NOMO-1 treated with dmso at 0.1 percent for 144 hours (cell line): ENCODE results near the gene SNRNP70.
A peak's percentile ranks its signal among the peaks of the same experiment; 100 is the strongest.
"Not testable (repeated sequence)": the region's sequence is repeated elsewhere in the genome, so short reads cannot be mapped to it uniquely, and the experiment has no call there.

Experiments used
- DNase-seq: peaks from one replicate; lab custom pipeline; 2025; ENCODE audit not compliant: unreplicated experiment; lab: John Stamatoyannopoulos, UW

The SNRNP70 gene, protein sequence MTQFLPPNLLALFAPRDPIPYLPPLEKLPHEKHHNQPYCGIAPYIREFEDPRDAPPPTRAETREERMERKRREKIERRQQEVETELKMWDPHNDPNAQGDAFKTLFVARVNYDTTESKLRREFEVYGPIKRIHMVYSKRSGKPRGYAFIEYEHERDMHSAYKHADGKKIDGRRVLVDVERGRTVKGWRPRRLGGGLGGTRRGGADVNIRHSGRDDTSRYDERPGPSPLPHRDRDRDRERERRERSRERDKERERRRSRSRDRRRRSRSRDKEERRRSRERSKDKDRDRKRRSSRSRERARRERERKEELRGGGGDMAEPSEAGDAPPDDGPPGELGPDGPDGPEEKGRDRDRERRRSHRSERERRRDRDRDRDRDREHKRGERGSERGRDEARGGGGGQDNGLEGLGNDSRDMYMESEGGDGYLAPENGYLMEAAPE

GRCh38 chr19:49085020-49085867, at the start of gene SNRNP70:
Gene SNRNP70 (plus strand): TSS chr19:49085451. CDS start chr19:49086415, 964 bp downstream.
- DNase-seq: peak; percentile 98

DNA sequence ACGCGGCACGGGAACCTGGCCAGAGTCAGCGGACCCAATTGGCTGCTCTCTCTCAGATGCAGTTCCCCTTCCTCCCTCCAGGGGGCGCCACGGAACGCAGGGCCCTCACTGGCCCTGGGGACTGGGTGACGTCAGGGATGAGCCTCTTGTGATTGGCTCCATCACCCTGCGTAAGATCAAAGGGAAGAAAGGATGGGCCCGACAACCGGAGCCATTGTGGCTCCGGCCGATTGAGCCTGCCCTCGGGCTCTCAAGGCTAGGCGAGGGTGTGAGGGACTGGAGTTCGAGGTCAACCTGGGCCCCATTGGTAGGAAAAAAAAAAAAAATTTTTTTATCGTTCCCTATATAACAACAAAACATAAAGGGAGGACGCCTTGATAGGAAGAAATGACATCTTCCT, 48.4 kb upstream of the SNRNP70 start, which contains the start of gene CGB1:
CGB1 (minus strand) TSS at position 81 of the 400 bp plus-strand sequence. CDS start 184 bp downstream, outside the sequence.
- DNase-seq: not testable (repeated sequence)

- not testable (repeated sequence) for DNase-seq
Observed at GRCh38 chr19:49038111-49038510, 47.1 kb upstream of the SNRNP70 start.

GRCh38 chr19:49038557-49039276, 46.5 kb upstream of the SNRNP70 start:
- not testable (repeated sequence) for DNase-seq

DNA sequence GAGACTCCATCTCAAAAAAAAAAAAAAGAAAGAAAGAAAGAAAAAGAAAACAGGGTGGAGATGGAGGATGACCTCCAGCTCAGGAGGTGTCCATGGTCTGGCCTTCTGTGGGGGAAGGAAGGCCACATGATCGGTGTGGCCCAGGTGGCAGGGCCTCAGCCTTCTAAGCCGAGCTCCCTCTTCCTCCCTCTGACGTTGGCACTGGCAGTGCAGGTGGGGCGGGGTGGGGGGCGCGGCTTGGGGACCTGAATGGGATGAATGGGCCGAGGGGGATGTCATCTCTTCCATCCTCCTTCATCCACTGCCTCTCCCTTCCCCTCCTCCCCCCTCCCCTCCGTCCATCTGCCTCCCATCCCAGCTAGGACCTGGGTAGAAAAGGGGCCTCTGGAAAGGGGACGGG, 45.5 kb upstream of the SNRNP70 start:
- DNase-seq: not testable (repeated sequence)

DNA sequence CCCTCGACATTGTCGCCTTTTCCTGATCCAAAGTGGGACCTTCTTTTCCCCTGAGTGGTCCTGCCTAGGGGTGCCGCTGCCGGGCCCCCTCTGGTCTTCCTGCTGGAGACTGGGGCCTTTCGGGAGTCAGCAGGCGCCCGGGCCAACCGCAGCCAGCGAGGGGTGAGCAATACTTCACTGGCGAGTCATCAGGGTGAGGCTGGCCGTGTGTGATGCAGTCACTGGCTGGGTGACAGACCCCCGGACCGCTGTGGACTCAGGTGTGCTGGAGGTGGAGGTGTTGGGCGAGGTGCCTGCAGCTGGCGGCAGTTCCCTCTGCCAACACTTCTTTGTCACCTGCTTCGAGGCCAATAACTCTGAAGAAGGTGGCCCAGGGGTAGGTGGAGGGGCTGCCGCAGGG, 43.1 kb upstream of the SNRNP70 start:
- DNase-seq: no peak

GRCh38 chr19:49042666-49043065, 42.6 kb upstream of the SNRNP70 start:
- not testable (repeated sequence) for DNase-seq

DNA sequence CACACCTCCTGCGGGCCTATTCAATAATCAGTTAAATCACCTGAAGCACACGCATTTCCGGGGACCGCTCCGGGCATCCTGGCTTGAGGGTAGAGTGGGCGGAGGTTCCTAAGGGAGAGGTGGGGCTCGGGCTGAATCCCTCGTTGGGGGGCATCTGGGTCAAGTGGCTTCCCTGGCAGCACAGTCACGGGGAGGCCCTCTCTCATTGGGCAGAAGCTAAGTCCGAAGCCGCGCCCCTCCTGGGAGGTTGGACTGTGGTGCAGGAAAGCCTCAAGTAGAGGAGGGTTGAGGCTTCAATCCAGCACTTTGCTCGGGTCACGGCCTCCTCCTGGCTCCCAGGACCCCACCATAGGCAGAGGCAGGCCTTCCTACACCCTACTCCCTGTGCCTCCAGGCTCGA, 41.7 kb upstream of the SNRNP70 start, which contains the start of gene CGB5:
CGB5 (plus strand) TSS at position 301 of the 400 bp plus-strand sequence. CDS start 362 bp downstream, outside the sequence.
- not testable (repeated sequence) for DNase-seq

- not testable (repeated sequence) for DNase-seq
Observed at GRCh38 chr19:49049011-49049410, 36.2 kb upstream of the SNRNP70 start, which contains the start of gene CGB8. Gene CGB8 (minus strand): TSS chr19:49049111. CDS start chr19:49048739, 372 bp downstream.

DNA sequence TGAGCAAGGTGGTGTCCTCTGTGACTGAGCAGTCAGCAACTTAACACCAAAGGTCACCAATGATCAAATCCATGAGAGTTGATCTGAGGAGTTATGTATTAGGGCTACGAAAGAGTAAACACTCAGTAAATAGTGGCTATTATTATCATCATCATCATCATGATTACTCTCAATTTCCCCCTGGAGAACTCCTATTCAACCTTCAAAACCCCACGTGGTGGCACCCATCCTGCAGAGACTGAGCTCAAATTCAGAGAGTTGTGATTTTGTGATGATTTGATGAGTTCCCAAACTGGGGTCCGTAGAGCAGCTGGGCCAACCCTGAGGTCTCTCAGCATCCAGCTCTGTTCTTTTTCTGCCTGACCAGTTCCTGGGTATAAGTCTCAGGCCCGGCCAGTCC, 35.4 kb upstream of the SNRNP70 start:
- DNase-seq: not testable (repeated sequence)

DNA sequence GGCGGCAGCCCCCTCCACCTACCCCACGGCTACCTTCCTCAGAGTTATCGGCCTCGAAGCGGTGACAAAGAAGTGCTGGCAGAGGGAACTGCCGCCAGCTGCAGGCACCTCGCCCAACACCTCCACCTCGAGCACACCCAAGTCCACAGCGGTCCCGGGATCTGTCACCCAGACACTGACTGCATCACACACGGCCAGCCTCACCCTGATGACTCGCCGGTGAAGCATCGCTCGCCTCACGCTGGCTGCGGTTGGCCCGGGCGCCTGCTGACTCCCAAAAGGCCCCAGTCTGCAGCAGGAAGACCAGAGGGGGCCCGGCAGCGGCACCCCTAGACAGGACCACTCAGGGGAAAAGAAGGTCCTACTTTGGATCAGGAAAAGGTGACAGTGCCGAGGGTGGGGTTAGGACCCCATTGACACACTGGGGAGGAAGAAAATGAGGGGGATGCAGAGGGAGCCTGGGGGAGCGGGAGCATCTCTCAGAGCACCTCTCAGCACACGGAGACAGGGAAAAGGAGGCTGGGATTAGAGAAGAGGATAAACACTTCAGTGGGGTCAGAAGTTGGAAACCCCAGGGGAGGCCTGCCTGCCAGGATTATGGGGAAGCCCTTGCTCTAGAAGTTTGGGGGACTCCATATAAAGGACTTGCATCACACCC, 34.7 kb upstream of the SNRNP70 start:
- not testable (repeated sequence) for DNase-seq

- no peak for DNase-seq
Observed at GRCh38 chr19:49056101-49056901, 28.9 kb upstream of the SNRNP70 start.

- not testable (repeated sequence) for DNase-seq
Observed at GRCh38 chr19:49056902-49057596, 28.2 kb upstream of the SNRNP70 start.

DNA sequence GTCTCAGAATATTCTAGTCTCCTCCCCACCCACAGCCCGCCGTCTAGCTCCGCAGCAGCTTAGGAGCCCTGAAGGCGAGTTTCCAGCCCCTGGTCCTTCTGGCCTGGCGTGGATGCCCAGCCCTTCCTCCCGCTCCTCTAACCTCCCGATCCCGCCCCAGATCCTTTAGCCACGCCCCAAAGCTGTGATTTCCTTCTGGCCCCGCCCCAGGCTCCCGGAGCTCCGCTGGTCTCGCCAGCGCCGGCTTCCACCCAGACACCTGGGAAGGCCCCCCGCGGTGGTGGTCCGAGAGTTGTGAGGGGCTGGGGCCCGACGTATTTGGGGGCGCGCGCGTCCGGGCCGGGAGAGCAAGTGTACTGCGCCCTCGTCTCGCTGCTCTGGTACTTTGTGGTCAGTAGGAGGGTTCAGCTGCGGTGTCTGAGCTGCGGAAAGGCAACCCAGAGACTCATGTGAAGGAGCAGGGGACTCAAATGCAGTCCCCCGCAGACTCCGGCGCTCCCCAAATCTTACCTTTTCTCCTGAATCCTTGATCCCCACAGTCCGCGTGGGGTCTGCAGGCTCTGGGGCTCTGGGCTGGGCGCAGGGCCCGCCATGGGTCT, 27.5 kb upstream of the SNRNP70 start, which contains the start of gene CGB7:
CGB7 (minus strand) TSS at position 114 of the 599 bp plus-strand sequence. CDS start 2,374 bp downstream, outside the sequence.
- DNase-seq: no peak

GRCh38 chr19:49058562-49058961, 26.7 kb upstream of the SNRNP70 start:
- DNase-seq: no peak

GRCh38 chr19:49059053-49059452, 26.2 kb upstream of the SNRNP70 start:
- DNase-seq: no peak

- DNase-seq: no peak
Observed at GRCh38 chr19:49061000-49061399, 24.3 kb upstream of the SNRNP70 start.

GRCh38 chr19:49061445-49061844, 23.8 kb upstream of the SNRNP70 start:
- DNase-seq: no peak
